ENCODE measurements around the gene IFNAR2.

IFNAR2 gene

GRCh38 chr21:33266789-33267135, 37.0 kb downstream of the IFNAR2 start:
- DNase-seq (ENCODE audit: low read depth in 1 of 2, low spot score in 1 of 2): no peak

DNA sequence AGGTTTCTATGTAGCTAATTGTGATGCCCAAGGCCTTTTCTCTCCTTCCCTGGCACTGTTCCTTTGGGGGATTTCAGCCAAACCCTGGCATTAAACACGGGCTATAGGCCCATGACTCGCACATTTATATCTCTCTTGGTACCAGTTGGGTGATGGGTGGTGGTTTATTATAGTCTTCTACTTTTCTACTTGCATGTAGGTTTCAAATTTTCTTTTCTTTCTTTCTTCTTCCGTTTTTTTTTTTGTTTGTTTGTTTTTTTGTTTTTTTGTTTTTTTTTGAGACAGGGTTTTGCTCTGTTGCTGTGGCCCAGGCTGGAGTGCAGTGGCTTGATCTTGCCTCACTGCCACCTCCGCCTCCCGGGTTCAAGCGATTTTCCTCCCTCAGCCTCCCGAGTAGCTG, 37.5 kb downstream of the IFNAR2 start:
- DNase-seq (ENCODE audit: low read depth in 1 of 2, low spot score in 1 of 2): no peak

GRCh38 chr21:33268393-33268736, 38.6 kb downstream of the IFNAR2 start:
- no peak for DNase-seq (ENCODE audit: low read depth in 1 of 2, low spot score in 1 of 2)

DNA sequence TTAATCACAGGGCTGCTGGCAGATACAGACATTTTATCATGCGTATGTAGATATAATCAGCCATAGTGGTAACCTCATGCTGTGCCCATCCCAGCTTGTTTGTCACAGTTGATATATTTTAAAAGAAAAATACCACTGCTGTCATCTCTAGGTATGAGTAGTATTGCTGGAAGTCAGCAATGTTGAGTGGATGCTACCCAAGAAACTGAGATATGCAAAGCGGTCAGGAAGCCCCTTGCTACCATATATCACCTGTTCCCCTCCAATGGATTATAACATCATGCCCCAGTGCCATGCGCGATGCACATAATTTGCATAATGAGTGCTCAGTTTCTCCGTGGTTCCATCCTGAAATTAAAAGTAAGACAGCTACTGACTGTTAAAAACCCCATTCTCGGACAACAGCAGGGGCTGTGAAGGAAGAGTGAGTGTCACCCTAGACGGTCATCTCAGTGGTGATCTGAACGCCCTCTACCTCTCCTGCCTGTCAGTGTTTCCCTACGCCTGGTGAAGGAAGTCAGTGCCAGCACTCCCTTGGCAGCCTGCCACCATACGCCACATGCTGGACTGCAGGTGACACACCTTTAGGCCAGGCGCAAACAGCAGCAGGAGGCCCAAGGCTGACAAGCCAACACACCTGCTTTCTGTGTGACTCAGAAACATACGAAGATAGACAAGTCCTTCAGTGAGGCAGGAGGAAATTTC, 39.2 kb downstream of the IFNAR2 start:
- peak in 1 of 2 donors; percentile 17 for DNase-seq (ENCODE audit: low read depth in 1 of 2, low spot score in 1 of 2)

DNA sequence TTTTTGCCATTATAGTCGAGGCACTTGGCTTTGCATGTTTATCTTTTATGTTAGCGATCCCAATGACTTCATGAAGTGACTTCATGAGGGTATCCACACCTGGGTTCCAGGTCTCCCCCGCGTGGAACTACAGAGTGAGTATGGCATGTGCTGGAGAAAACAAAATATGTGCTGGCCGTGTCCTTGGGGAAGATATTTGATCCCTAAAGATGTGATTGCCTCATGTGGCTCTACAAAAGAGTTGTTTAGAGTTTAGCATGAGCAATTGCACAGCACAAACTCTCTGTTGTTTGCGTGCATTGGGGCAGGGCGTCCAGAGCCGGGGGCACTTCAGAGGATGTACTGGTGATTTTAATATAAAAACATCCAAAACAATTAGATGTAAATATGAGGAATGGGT, 41.2 kb downstream of the IFNAR2 start:
- no peak for DNase-seq (ENCODE audit: low read depth in 1 of 2, low spot score in 1 of 2)

DNA sequence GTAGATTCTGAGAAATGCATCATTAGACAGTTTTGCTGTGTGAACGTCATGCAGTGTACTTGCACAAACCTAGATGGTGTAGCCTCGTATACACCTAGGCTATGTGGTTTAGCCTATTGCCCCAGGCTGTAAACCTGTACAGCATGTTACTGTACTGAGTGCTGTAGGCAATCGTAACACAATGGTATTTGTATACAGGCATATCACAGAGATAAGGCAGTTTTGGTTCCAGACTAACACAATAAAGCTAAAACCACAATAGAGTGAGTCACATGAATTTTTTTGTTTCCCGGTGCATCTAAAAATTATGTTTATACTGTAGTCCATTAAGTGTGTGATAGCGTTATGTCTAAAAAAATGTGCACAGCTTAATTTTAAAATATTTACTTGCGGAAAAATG, 43.3 kb downstream of the IFNAR2 start:
- DNase-seq (ENCODE audit: low read depth in 1 of 2, low spot score in 1 of 2): no peak

DNA sequence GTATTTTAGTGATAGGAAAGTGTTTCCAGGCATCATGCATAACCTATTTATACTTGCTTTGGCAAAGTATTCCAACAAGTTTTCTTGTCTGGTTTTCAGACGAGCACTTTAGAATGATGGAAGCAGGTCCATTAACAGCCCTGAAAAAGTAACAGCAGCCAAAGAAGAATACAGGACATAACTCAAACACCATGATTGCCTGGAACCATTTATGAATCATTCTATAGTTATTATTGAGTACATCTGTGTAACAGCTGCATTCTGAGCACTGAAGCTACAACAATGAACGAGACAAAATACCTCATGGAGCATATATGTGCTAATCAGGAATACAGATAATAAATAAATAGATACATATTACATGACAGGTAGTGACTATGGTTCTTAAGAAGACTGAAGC, 49.0 kb downstream of the IFNAR2 start:
- no peak for DNase-seq (ENCODE audit: low read depth in 1 of 2, low spot score in 1 of 2)

- no peak for DNase-seq (ENCODE audit: low read depth in 1 of 2, low spot score in 1 of 2)
Observed at GRCh38 chr21:33279330-33279820, 49.6 kb downstream of the IFNAR2 start.
